DND-41 (cell line): ENCODE data around the gene SMC1B.

Experiments
- ATAC-seq: fragments of 200-7000 bp; cut with Tn5 transposase; 3 replicates; pipeline ENCODE4 v1.9.1; 2021; ENCODE audit warnings: low read depth; ENCODE audit not compliant: insufficient read depth
- DNase-seq: peaks from one replicate; pipeline ENCODE4 v3.0.0-alpha.2; 2020
- H2AFZ ChIP-seq: 2 replicates; pipeline ENCODE4 v1.6.0; 2012; ENCODE audit warnings: low read depth, low read length
- H3K27ac ChIP-seq: 2 replicates; pipeline ENCODE4 v1.5.1; 2012; ENCODE audit warnings: low read length, inconsistent platforms
- H3K27me3 ChIP-seq: fragments of 200-600 bp; sonication (generic); 2 replicates; pipeline ENCODE4 v1.6.0; 2012; ENCODE audit warnings: low read length, mild to moderate bottlenecking, inconsistent platforms; ENCODE audit not compliant: insufficient read depth, poor library complexity
- H3K36me3 ChIP-seq: 2 replicates; pipeline ENCODE4 v1.5.1; 2012; ENCODE audit warnings: low read length, inconsistent platforms; ENCODE audit not compliant: insufficient read depth
- H3K4me1 ChIP-seq: 2 replicates; pipeline ENCODE4 v1.5.1; 2012; ENCODE audit warnings: mild to moderate bottlenecking, low read length; ENCODE audit not compliant: insufficient read depth
- H3K4me2 ChIP-seq: 2 replicates; pipeline ENCODE4 v1.6.0; 2012; ENCODE audit warnings: mild to moderate bottlenecking, moderate library complexity, low read length, inconsistent platforms; ENCODE audit not compliant: insufficient read depth
- H3K4me3 ChIP-seq, 2 experiments: fragments of 200-600 bp in 1 of 2; shearing (Covaris generic) in 1 of 2; 2 replicates each; pipeline ENCODE4 v1.5.1; 2012 to 2016; ENCODE audit warnings: inconsistent platforms in 2 of 2, low read length in 2 of 2, mild to moderate bottlenecking in 2 of 2, low read depth in 1 of 2, moderate library complexity in 1 of 2
- H3K79me2 ChIP-seq: 2 replicates; pipeline ENCODE4 v1.6.0; 2012; ENCODE audit warnings: low read length, inconsistent platforms; ENCODE audit not compliant: insufficient read depth
- H3K9ac ChIP-seq: 2 replicates; pipeline ENCODE4 v1.6.0; 2012; ENCODE audit warnings: low read depth, mild to moderate bottlenecking, inconsistent platforms, low read length, moderate library complexity
- H3K9me3 ChIP-seq: 2 replicates; pipeline ENCODE4 v1.5.1; 2012; ENCODE audit warnings: low read length, moderate library complexity, mild to moderate bottlenecking, inconsistent platforms; ENCODE audit not compliant: insufficient read depth, severe bottlenecking
- H4K20me1 ChIP-seq: 2 replicates; pipeline ENCODE4 v1.6.0; 2012; ENCODE audit warnings: low read length; ENCODE audit not compliant: insufficient read depth
- CTCF ChIP-seq: IDR thresholded peaks from 2 replicates; pipeline ENCODE4 v1.5.1; 2012; ENCODE audit warnings: borderline replicate concordance, low read length, moderate library complexity, mild to moderate bottlenecking; ENCODE audit not compliant: poor library complexity, severe bottlenecking; ENCODE audit errors: extremely low read depth
- EZH2 ChIP-seq: IDR thresholded peaks from 3 replicates; pipeline ENCODE4 v1.6.1; 2012; ENCODE audit warnings: borderline replicate concordance, low read depth, mild to moderate bottlenecking, moderate library complexity, low read length, inconsistent platforms; ENCODE audit not compliant: severe bottlenecking

SMC1B gene, protein sequence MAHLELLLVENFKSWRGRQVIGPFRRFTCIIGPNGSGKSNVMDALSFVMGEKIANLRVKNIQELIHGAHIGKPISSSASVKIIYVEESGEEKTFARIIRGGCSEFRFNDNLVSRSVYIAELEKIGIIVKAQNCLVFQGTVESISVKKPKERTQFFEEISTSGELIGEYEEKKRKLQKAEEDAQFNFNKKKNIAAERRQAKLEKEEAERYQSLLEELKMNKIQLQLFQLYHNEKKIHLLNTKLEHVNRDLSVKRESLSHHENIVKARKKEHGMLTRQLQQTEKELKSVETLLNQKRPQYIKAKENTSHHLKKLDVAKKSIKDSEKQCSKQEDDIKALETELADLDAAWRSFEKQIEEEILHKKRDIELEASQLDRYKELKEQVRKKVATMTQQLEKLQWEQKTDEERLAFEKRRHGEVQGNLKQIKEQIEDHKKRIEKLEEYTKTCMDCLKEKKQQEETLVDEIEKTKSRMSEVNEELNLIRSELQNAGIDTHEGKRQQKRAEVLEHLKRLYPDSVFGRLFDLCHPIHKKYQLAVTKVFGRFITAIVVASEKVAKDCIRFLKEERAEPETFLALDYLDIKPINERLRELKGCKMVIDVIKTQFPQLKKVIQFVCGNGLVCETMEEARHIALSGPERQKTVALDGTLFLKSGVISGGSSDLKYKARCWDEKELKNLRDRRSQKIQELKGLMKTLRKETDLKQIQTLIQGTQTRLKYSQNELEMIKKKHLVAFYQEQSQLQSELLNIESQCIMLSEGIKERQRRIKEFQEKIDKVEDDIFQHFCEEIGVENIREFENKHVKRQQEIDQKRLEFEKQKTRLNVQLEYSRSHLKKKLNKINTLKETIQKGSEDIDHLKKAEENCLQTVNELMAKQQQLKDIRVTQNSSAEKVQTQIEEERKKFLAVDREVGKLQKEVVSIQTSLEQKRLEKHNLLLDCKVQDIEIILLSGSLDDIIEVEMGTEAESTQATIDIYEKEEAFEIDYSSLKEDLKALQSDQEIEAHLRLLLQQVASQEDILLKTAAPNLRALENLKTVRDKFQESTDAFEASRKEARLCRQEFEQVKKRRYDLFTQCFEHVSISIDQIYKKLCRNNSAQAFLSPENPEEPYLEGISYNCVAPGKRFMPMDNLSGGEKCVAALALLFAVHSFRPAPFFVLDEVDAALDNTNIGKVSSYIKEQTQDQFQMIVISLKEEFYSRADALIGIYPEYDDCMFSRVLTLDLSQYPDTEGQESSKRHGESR

DNA sequence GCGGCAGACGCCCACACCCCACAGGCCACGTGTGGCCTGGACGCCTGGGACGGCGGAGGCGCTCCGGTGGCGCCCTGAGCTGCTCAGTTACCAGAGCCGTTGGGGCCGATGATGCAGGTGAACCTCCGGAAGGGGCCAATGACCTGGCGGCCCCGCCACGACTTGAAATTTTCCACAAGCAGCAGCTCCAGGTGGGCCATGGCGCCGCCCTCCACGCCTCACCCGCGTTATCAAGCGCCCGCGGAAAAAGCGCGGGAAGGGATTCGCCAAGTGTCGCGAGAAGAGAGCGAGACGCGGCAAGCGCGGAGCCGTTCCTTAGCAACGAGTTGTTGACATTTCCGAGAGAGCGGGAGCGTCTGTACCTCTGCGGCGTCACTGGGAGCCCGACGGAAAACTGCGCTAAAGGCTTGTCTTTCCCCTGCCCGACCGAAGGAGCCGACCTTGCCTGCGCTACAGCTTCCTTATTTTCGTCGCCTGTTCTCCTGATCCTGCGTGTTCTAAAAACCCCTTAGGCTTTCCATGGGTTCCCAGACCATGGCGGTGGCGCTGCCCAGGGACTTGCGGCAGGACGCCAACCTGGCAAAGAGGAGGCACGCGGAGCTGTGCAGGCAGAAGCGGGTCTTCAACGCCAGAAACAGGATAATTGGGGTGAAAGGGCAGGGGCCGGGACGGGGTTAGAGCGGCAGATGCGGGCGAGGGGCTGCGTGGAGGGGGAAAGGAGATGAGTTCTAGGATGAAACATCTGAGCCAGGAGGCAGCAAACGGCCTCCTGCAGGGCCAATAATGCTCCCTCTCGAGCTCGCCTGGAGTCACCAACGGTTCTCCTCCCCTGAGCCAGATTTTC, at the start of gene SMC1B, which contains the start of gene RIBC2:
SMC1B (minus strand) TSS at position 232 of the 844 bp plus-strand sequence; CDS start at position 200, 32 bp downstream.
RIBC2 (plus strand) TSS at position 326 of the 844 bp plus-strand sequence; CDS start at position 520, 194 bp downstream.
- H3K4me1 ChIP-seq: no peaks in the 10 kb centered on the region
- no peak within 1 kb of the TSS for H3K9ac ChIP-seq
- H4K20me1 ChIP-seq: no peaks in the 10 kb centered on the region
- H3K27ac ChIP-seq: no peak within 1 kb of the TSS
- ATAC-seq: no peak
- no peak within 1 kb of the TSS for H3K4me3 ChIP-seq
- no peaks in the 10 kb centered on the region for H3K9me3 ChIP-seq
- DNase-seq: no peak
- no peaks in the 10 kb centered on the region for H3K36me3 ChIP-seq
- H3K27me3 ChIP-seq: peaks cover 3% of the 10 kb centered on the region
- H2AFZ ChIP-seq: no peak within 1 kb of the TSS
- no peak within 1 kb of the TSS for H3K4me2 ChIP-seq
- H3K79me2 ChIP-seq: no peaks in the 10 kb centered on the region
- no peak for TF ChIP-seq EZH2
- TF ChIP-seq CTCF: no peak

DNA sequence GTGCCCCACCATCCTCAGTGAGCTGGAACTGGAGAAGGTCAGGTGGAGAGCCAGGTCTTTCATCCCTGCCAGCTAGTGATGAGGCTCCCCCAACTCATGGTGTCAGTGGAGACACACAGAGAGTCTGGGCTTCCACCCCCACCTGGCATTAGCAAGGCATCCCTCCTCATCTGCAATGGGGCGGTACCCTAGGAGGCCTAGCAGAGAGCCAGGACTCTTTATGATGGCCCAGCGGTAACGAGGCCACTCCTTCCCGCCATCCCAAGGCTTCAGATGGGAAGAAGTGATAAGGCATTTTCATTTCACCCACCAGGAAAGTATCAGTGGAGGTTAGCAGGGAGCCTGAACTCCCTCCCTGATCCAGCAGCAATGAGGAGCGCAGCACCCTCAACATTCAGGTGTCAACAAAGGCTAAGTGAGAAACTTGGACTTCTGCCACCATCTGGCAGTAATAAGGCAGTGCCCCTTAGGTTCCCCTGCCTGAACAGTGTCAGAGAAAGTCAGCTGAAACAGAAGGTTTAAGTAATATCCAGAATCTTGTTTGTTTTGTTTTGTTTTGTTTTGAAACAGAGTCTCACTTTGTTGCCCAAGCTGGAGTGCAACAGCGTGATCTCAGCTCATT, 48.7 kb upstream of the SMC1B start:
- ATAC-seq (no peak), DNase-seq (no peak)
- Histone ChIP-seq H3K9ac (no peak overlapping the region), H3K4me3 (no peak overlapping the region), H3K9me3 (no peaks in the 10 kb centered on the region), H4K20me1 (no peaks in the 10 kb centered on the region), H3K4me2 (no peak overlapping the region), H3K36me3 (no peaks in the 10 kb centered on the region), H3K27me3 (no peaks in the 10 kb centered on the region), H3K4me1 (no peaks in the 10 kb centered on the region), H3K27ac (no peak overlapping the region), H2AFZ (no peak overlapping the region), H3K79me2 (no peaks in the 10 kb centered on the region)
- TF ChIP-seq EZH2 (no peak), CTCF (peak; percentile 46)
